Gastrocnemius medialis (tissue), 4 donors: Measurements from ENCODE around the gene LAMA4.

Experiments
- CTCF ChIP-seq, 5 experiments: fragments of 450-650 bp in 3 of 5; fragments of 200-600 bp in 2 of 5; sonication (generic) in 2 of 5; IDR thresholded peaks in 4 of 5; conservative IDR thresholded peaks in 1 of 5; 1 replicate in 4 of 5; 2 replicates in 1 of 5; pipeline ENCODE4 v1.5.1; 2016 to 2019; ENCODE audit warnings: antibody characterized with exemption in 5 of 5, mild to moderate bottlenecking in 3 of 5, moderate library complexity in 3 of 5
- POLR2A ChIP-seq, 2 donors: fragments of 450-650 bp; IDR thresholded peaks; one replicate each; pipeline ENCODE4 v1.6.1; 2017; ENCODE audit warnings: antibody characterized with exemption in 2 of 2, mild to moderate bottlenecking in 2 of 2, moderate library complexity in 2 of 2

- TF ChIP-seq CTCF (IDR thresholded peaks at IDR 0.05 in 4 of 5, conservative IDR thresholded peaks at IDR 0.05 in 1 of 5) (no peak), POLR2A (IDR thresholded peaks at IDR 0.05) (no peak)
Observed at GRCh38 chr6:112193117-112193516, 61.2 kb downstream of the LAMA4 start.
